SK-N-MC (cell line): Measurements from ENCODE around the gene FNIP2.
"Not testable (repeated sequence)": the region's sequence is repeated elsewhere in the genome, so short reads cannot be mapped to it uniquely, and the experiment has no call there.

Experiments
- DNase-seq: peaks from one replicate; pipeline ENCODE4 v3.0.0-alpha.2; 2011; ENCODE audit warnings: low read depth, low spot score
- H3K27ac ChIP-seq: fragments of 200-600 bp; sonication (generic); 2 replicates; pipeline ENCODE4 v1.5.1; 2016; ENCODE audit warnings: mixed run types
- H3K36me3 ChIP-seq: fragments of 200-600 bp; sonication (generic); 2 replicates; pipeline ENCODE4 v1.6.1; 2017; ENCODE audit warnings: antibody characterized with exemption, low read length, mixed read lengths; ENCODE audit not compliant: insufficient read depth
- H3K4me3 ChIP-seq: fragments of 200-600 bp; sonication (generic); 2 replicates; pipeline ENCODE4 v1.5.1; 2016
- H3K9ac ChIP-seq: fragments of 200-600 bp; sonication (generic); 2 replicates; pipeline ENCODE4 v1.8.0; 2017; ENCODE audit warnings: mixed run types, mixed read lengths; ENCODE audit not compliant: insufficient read length
- H3K9me3 ChIP-seq: fragments of 200-600 bp; sonication (generic); 2 replicates; pipeline ENCODE4 v1.6.1; 2017; ENCODE audit warnings: low read depth, mild to moderate bottlenecking, antibody characterized with exemption, low read length, moderate library complexity, mixed read lengths
- EZH2 ChIP-seq: fragments of 200-600 bp; sonication (generic); IDR thresholded peaks from one replicate; pipeline ENCODE4 v1.6.1; 2017; ENCODE audit warnings: antibody characterized with exemption
- FOXP2 ChIP-seq: optimal IDR thresholded peaks from 2 replicates; pipeline ENCODE3; 2011; ENCODE audit warnings: mild to moderate bottlenecking, moderate library complexity; ENCODE audit not compliant: insufficient read depth; ENCODE audit errors: extremely low read length, control extremely low read depth
- POLR2AphosphoS5 ChIP-seq: IDR thresholded peaks from 2 replicates; pipeline ENCODE4 v1.6.1; 2012; ENCODE audit warnings: mild to moderate bottlenecking, low read depth, low read length, borderline replicate concordance

FNIP2 gene

DNA sequence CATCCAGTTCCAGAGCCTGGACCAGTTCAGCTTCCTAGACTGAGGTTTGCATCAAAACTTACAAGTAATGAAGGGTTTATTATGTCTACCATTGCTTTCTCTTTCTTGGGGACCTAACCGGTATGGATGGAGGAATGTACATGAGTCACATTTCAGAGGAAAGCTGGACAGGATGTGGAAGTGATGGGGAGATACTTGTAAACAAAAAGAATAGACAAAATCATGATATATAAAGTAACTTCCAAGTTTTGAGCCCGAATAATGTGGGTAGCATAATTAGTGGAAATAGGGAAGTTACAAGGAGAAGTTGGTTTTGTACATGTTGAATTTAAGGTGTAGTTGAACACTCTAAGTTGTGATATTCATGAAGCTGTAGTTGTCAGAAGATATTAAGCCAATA lies 15.0 kb downstream of the FNIP2 start:
- Histone ChIP-seq H3K36me3 (no peaks in the 10 kb centered on the region), H3K9ac (no peak overlapping the region), H3K9me3 (no peaks in the 10 kb centered on the region), H3K27ac (no peak overlapping the region), H3K4me3 (no peak overlapping the region)
- TF ChIP-seq FOXP2 = no peak
- TF ChIP-seq EZH2 = no peak
- no peak for TF ChIP-seq POLR2AphosphoS5
- no peak for DNase-seq

DNA sequence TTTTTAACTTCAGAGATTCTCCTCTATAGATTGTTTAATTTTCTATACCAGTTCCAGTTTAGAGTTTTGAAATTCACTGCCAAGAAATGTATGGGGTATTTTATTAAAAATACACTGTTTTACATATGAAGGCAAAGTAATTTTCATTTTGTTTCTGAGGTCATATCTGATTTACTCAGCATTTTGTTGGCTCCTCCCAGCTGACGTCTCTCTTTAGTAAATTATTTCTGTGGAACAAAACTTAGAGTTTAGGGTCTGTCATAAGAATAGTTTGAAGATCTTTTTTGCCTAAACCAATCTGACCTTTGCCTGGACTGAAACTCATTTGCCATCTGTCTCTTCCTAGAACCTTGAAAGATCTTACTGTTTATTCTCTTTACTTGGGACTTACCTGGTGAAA lies 16.9 kb downstream of the FNIP2 start:
- no peak for DNase-seq
- H3K36me3 ChIP-seq = no peaks in the 10 kb centered on the region

DNA sequence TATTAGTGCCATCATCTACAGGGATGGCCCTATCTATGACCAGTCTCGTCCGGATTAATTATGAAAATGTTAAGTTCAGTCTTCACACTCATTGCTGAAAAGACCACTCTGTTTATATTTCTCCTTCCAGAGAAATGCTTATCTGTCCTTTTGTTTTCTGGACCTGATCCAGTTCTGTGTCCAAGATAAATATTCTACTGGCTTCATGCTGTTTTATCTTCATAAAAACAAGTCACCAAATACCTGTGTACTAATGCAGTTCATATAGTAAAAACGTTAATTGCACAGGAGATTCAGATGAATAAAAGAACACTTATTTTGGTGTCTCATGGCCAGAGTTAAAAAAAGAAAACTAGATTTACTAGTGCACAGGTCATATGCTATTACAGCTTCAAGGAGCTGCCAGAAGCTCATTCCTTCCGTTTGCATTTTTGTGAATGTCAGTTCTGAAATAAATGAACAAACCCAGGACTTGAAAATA lies 17.3 kb downstream of the FNIP2 start:
- Histone ChIP-seq H3K9me3 (no peaks in the 10 kb centered on the region), H3K36me3 (no peaks in the 10 kb centered on the region), H3K4me3 (peak overlapping the region; percentile 14), H3K27ac (no peak overlapping the region), H3K9ac (no peak overlapping the region)
- no peak for DNase-seq
- no peak for TF ChIP-seq POLR2AphosphoS5
- no peak for TF ChIP-seq EZH2
- no peak for TF ChIP-seq FOXP2

More for the DNA sequence above, 16.9 kb downstream of the FNIP2 start:
- TF ChIP-seq EZH2 (no peak), FOXP2 (no peak), POLR2AphosphoS5 (no peak)
- Histone ChIP-seq H3K27ac (no peak overlapping the region), H3K4me3 (no peak overlapping the region), H3K9me3 (no peaks in the 10 kb centered on the region), H3K9ac (no peak overlapping the region)

GRCh38 chr4:158786955-158787354 lies 18.1 kb downstream of the FNIP2 start:
- H3K9me3 ChIP-seq = no peaks in the 10 kb centered on the region
- H3K27ac ChIP-seq = no peak overlapping the region
- H3K9ac ChIP-seq = no peak overlapping the region
- no peak for DNase-seq
- H3K36me3 ChIP-seq = no peaks in the 10 kb centered on the region
- H3K4me3 ChIP-seq = no peak overlapping the region
- TF ChIP-seq FOXP2 (no peak), EZH2 (no peak), POLR2AphosphoS5 (no peak)

GRCh38 chr4:158787709-158788475 lies 19.1 kb downstream of the FNIP2 start:
- H3K27ac ChIP-seq = no peak overlapping the region
- no peak for TF ChIP-seq FOXP2
- TF ChIP-seq EZH2 = no peak
- no peak for TF ChIP-seq POLR2AphosphoS5
- no peak overlapping the region for H3K9ac ChIP-seq
- H3K9me3 ChIP-seq = no peaks in the 10 kb centered on the region
- H3K4me3 ChIP-seq = no peak overlapping the region
- DNase-seq = no peak
- H3K36me3 ChIP-seq = no peaks in the 10 kb centered on the region

- Histone ChIP-seq H3K9ac (no peak overlapping the region), H3K36me3 (no peaks in the 10 kb centered on the region), H3K9me3 (no peaks in the 10 kb centered on the region), H3K27ac (no peak overlapping the region), H3K4me3 (no peak overlapping the region)
- TF ChIP-seq POLR2AphosphoS5 = no peak
- no peak for TF ChIP-seq EZH2
- TF ChIP-seq FOXP2 = no peak
- DNase-seq = no peak
Observed at GRCh38 chr4:158788516-158788915, 19.7 kb downstream of the FNIP2 start.

DNA sequence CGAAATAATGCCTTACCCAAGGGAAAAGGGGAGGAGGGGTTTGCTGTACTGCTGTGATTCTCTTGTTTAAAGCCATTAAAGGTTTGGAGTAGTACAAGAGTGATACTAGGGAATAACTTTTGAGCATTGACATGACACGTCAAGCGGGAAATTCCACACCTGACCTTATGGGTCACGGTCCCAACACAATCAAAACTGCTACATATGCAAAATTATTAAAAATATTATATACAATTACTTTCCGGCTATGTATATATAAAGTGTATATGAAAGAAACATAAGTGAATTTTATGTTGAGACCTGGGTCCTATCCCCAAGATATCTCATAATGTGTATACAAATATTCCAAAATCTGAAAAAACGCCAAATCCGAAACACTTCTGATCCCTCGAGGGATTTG lies 21.0 kb downstream of the FNIP2 start:
- no peak overlapping the region for H3K4me3 ChIP-seq
- H3K27ac ChIP-seq = no peak overlapping the region
- no peak overlapping the region for H3K9ac ChIP-seq
- no peaks in the 10 kb centered on the region for H3K9me3 ChIP-seq
- H3K36me3 ChIP-seq = no peaks in the 10 kb centered on the region
- no peak for DNase-seq
- TF ChIP-seq FOXP2 = no peak

DNA sequence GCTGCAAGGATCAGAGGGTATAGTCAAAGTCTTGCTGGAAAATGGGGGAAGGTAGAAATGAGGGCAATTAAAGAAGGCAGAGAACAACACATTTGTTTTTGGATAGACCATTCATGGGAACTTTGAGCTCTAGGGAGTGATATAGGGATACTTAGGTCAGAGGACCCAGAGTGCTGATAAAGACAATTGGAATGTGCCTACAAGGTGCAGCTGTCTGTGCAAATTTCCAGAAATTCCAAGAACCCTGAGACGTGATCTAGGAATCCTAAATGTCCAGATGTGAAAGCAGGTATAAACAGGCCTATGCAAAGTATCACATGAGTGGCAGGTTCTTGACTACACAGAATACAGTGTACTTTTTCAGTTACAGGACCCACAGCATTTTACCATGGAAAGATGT lies 24.2 kb downstream of the FNIP2 start:
- TF ChIP-seq POLR2AphosphoS5 (no peak), EZH2 (no peak), FOXP2 (no peak)
- DNase-seq = no peak
- no peak overlapping the region for H3K27ac ChIP-seq
- H3K4me3 ChIP-seq = no peak overlapping the region
- no peak overlapping the region for H3K9ac ChIP-seq
- H3K36me3 ChIP-seq = no peaks in the 10 kb centered on the region
- H3K9me3 ChIP-seq = no peaks in the 10 kb centered on the region

DNA sequence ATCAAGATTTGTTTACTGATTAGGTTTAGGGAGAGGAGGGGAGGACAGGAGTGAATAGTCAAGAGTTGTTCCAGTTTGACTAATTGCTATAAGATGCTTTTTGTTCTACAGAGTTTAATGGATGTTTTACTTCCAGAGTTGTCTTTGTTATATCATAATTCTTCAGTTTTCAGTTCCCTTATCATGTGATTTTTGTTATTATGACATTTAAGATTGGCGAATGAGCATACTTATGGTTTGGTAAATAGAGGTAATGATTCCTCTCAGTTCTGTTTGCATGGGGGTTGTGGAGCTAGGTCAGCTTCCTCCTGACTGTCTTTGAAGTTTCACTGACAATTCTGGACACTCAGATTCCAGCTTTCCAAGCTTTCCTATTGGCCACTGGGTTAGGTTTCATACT lies 24.6 kb downstream of the FNIP2 start:
- not testable (repeated sequence) for H3K27ac ChIP-seq, H3K9me3 ChIP-seq, H3K9ac ChIP-seq

More for the DNA sequence above, 24.6 kb downstream of the FNIP2 start:
- H3K4me3 ChIP-seq, DNase-seq, H3K36me3 ChIP-seq: not testable (repeated sequence)
